Activated CD8-positive, alpha-beta memory T cell treated with anti-CD3 and anti-CD28 coated beads, Interleukin-2, amount 10 ng/mL, durations not matched to agents 7 days and 5 days (primary cell): ENCODE measurements around the gene MAP3K14. TPM values are rescaled to one million over a fixed set of nuclear protein-coding genes. Genes with fewer than 3 reads are reported as not detected.

Source experiments
- ATAC-seq: fragments of 150-1000 bp; cut with Tn5 transposase; one replicate; pipeline ENCODE4 v1.10.0; 2021; ENCODE audit warnings: moderate library complexity
- CTCF ChIA-PET: fragments of 350-600 bp; sonication (Branson Sonifier 250); formaldehyde crosslinking; loops from one replicate; lab custom pipeline; 2021; ENCODE audit warnings: antibody characterized with exemption; lab: Charles Lee
- DNase-seq: peaks from one replicate; pipeline ENCODE4 v3.0.0-alpha.2; 2020
- H3K27ac Mint-ChIP-seq: one replicate; pipeline ENCODE4 v1.8.0; 2021; ENCODE audit warnings: mild to moderate bottlenecking, mixed read lengths
- H3K27me3 Mint-ChIP-seq: one replicate; pipeline ENCODE4 v1.8.0; 2021; ENCODE audit warnings: mixed read lengths
- H3K36me3 Mint-ChIP-seq: one replicate; pipeline ENCODE4 v1.8.0; 2021; ENCODE audit warnings: mild to moderate bottlenecking, mixed read lengths
- H3K4me1 Mint-ChIP-seq: one replicate; pipeline ENCODE4 v1.8.0; 2021; ENCODE audit warnings: mixed read lengths
- H3K4me3 Mint-ChIP-seq: one replicate; pipeline ENCODE4 v1.8.0; 2021; ENCODE audit warnings: mild to moderate bottlenecking, moderate library complexity, mixed read lengths
- H3K9me3 Mint-ChIP-seq: one replicate; pipeline ENCODE4 v1.8.0; 2022; ENCODE audit warnings: low read depth, mixed read lengths
- total RNA-seq, 2 experiments: library from RNA; stranded (reverse); gene quantifications; one replicate each; pipeline ENCODE4 v1.2.3, GENCODE V29; 2021

MAP3K14 gene
- total RNA-seq, 2 experiments from 2014 or later = 39.3 to 43.0 TPM

- H3K27me3 Mint-ChIP-seq = no peaks in the 10 kb centered on the region
- H3K27ac Mint-ChIP-seq = peak overlapping the region; percentile 96
- DNase-seq = peak; percentile 92
- peaks cover 66% of the 10 kb centered on the region for H3K4me1 Mint-ChIP-seq
- peaks cover 36% of the 10 kb centered on the region for H3K36me3 Mint-ChIP-seq
- H3K4me3 Mint-ChIP-seq = peak overlapping the region; percentile 82
- no peaks in the 10 kb centered on the region for H3K9me3 Mint-ChIP-seq
- peak; percentile 77 for ATAC-seq
- CTCF ChIA-PET = interaction anchor here (0.7 to 4.9 kb wide), 19 partner anchors 8 to 136 kb away, joined by 3 to 42 read pairs (median 10); partner anchors contain the start of genes ACBD4, FMNL1, HEXIM1 and HEXIM2
Observed at GRCh38 chr17:45248132-45248957, 68.5 kb downstream of the MAP3K14 start.

- Mint-ChIP-seq H3K36me3 (peaks cover 39% of the 10 kb centered on the region), H3K4me1 (peaks cover 60% of the 10 kb centered on the region), H3K27ac (peak overlapping the region; percentile 96), H3K9me3 (no peaks in the 10 kb centered on the region), H3K27me3 (no peaks in the 10 kb centered on the region), H3K4me3 (peak overlapping the region; percentile 82)
- CTCF ChIA-PET = interaction anchor here (0.6 to 4.9 kb wide), 24 partner anchors 9 to 137 kb away, joined by 3 to 42 read pairs (median 8); partner anchors contain the start of genes ACBD4, FMNL1, HEXIM1 and HEXIM2
- DNase-seq (peak; percentile 100), ATAC-seq (peak; percentile 91)
Observed at GRCh38 chr17:45247429-45248131, 69.2 kb downstream of the MAP3K14 start.

GRCh38 chr17:45246861-45247428, 69.9 kb downstream of the MAP3K14 start:
- H3K4me1 Mint-ChIP-seq = peaks cover 55% of the 10 kb centered on the region
- DNase-seq = peak; percentile 90
- no peaks in the 10 kb centered on the region for H3K27me3 Mint-ChIP-seq
- H3K27ac Mint-ChIP-seq = peak overlapping the region; percentile 96
- CTCF ChIA-PET = interaction anchor here (0.6 to 4.9 kb wide), 18 partner anchors 9 to 138 kb away, joined by 3 to 42 read pairs (median 10); partner anchors contain the start of genes FMNL1 and HEXIM1
- no peaks in the 10 kb centered on the region for H3K9me3 Mint-ChIP-seq
- ATAC-seq = no peak
- peaks cover 42% of the 10 kb centered on the region for H3K36me3 Mint-ChIP-seq
- H3K4me3 Mint-ChIP-seq = peak overlapping the region; percentile 82

GRCh38 chr17:45246338-45246737, 70.5 kb downstream of the MAP3K14 start:
- Mint-ChIP-seq H3K4me1 (peaks cover 52% of the 10 kb centered on the region), H3K36me3 (peaks cover 42% of the 10 kb centered on the region), H3K27ac (peak overlapping the region; percentile 96), H3K9me3 (no peaks in the 10 kb centered on the region), H3K27me3 (no peaks in the 10 kb centered on the region), H3K4me3 (peak overlapping the region; percentile 82)
- DNase-seq (no peak), ATAC-seq (no peak)
- CTCF ChIA-PET = interaction anchor here (0.7 to 4.9 kb wide), 11 partner anchors 10 to 138 kb away, joined by 3 to 42 read pairs (median 16); partner anchors contain the start of genes FMNL1 and HEXIM1

GRCh38 chr17:45244725-45245656, 71.8 kb downstream of the MAP3K14 start:
- peaks cover 48% of the 10 kb centered on the region for H3K4me1 Mint-ChIP-seq
- peaks cover 46% of the 10 kb centered on the region for H3K36me3 Mint-ChIP-seq
- H3K4me3 Mint-ChIP-seq = no peak overlapping the region
- CTCF ChIA-PET = interaction anchor here (1.0 to 4.9 kb wide), 6 partner anchors 9 to 110 kb away, joined by 3 to 42 read pairs (median 12); partner anchors contain the start of genes ACBD4 and FMNL1
- DNase-seq (no peak), ATAC-seq (no peak)
- no peaks in the 10 kb centered on the region for H3K9me3 Mint-ChIP-seq
- H3K27ac Mint-ChIP-seq = peak overlapping the region; percentile 49
- no peaks in the 10 kb centered on the region for H3K27me3 Mint-ChIP-seq

- H3K27me3 Mint-ChIP-seq = no peaks in the 10 kb centered on the region
- peaks cover 51% of the 10 kb centered on the region for H3K36me3 Mint-ChIP-seq
- no peaks in the 10 kb centered on the region for H3K9me3 Mint-ChIP-seq
- ATAC-seq (no peak), DNase-seq (no peak)
- H3K4me1 Mint-ChIP-seq = peaks cover 42% of the 10 kb centered on the region
- H3K4me3 Mint-ChIP-seq = no peak overlapping the region
- CTCF ChIA-PET = interaction anchor here (1.0 to 5.3 kb wide), 4 partner anchors 13 to 109 kb away, joined by 3 to 16 read pairs (median 7); partner anchors contain the start of gene ACBD4
- H3K27ac Mint-ChIP-seq = no peak overlapping the region
Observed at GRCh38 chr17:45243750-45244149, 73.1 kb downstream of the MAP3K14 start.

GRCh38 chr17:45242029-45242414, 74.8 kb downstream of the MAP3K14 start:
- peaks cover 39% of the 10 kb centered on the region for H3K4me1 Mint-ChIP-seq
- CTCF ChIA-PET = interaction anchor here (1.9 to 16.1 kb wide), 4 partner anchors 11 to 107 kb away, joined by 5 to 386 read pairs (median 14); partner anchors contain the start of genes ACBD4 and FMNL1
- H3K27ac Mint-ChIP-seq = no peak overlapping the region
- peaks cover 68% of the 10 kb centered on the region for H3K36me3 Mint-ChIP-seq
- no peak overlapping the region for H3K4me3 Mint-ChIP-seq
- no peak for DNase-seq
- H3K9me3 Mint-ChIP-seq = no peaks in the 10 kb centered on the region
- ATAC-seq = no peak
- no peaks in the 10 kb centered on the region for H3K27me3 Mint-ChIP-seq

GRCh38 chr17:45241328-45242028, 75.3 kb downstream of the MAP3K14 start:
- peaks cover 33% of the 10 kb centered on the region for H3K4me1 Mint-ChIP-seq
- CTCF ChIA-PET = interaction anchor here (1.9 to 16.1 kb wide), 4 partner anchors 10 to 106 kb away, joined by 5 to 386 read pairs (median 14); partner anchors contain the start of genes ACBD4 and FMNL1
- H3K9me3 Mint-ChIP-seq = no peaks in the 10 kb centered on the region
- H3K27ac Mint-ChIP-seq = no peak overlapping the region
- H3K27me3 Mint-ChIP-seq = no peaks in the 10 kb centered on the region
- H3K4me3 Mint-ChIP-seq = no peak overlapping the region
- ATAC-seq (no peak), DNase-seq (no peak)
- peaks cover 67% of the 10 kb centered on the region for H3K36me3 Mint-ChIP-seq

GRCh38 chr17:45240905-45241327, 75.9 kb downstream of the MAP3K14 start:
- no peak for DNase-seq
- Mint-ChIP-seq H3K27me3 (no peaks in the 10 kb centered on the region), H3K4me1 (peaks cover 28% of the 10 kb centered on the region), H3K36me3 (peaks cover 69% of the 10 kb centered on the region), H3K9me3 (no peaks in the 10 kb centered on the region), H3K27ac (no peak overlapping the region), H3K4me3 (no peak overlapping the region)
- CTCF ChIA-PET = interaction anchor here (5.3 to 16.1 kb wide), 2 partner anchors 18 to 106 kb away, joined by 16 to 386 read pairs; partner anchors contain the start of genes ACBD4 and FMNL1
- no peak for ATAC-seq

- DNase-seq (no peak), ATAC-seq (no peak)
- peaks cover 40% of the 10 kb centered on the region for H3K4me1 Mint-ChIP-seq
- no peaks in the 10 kb centered on the region for H3K9me3 Mint-ChIP-seq
- peaks cover 68% of the 10 kb centered on the region for H3K36me3 Mint-ChIP-seq
- CTCF ChIA-PET = interaction anchor here (1.4 to 16.1 kb wide), 3 partner anchors 10 to 103 kb away, joined by 3 to 386 read pairs (median 16); partner anchors contain the start of genes ACBD4 and FMNL1
- H3K27me3 Mint-ChIP-seq = no peaks in the 10 kb centered on the region
- H3K4me3 Mint-ChIP-seq = no peak overlapping the region
- peak overlapping the region; percentile 63 for H3K27ac Mint-ChIP-seq
Observed at GRCh38 chr17:45238155-45238774, 78.6 kb downstream of the MAP3K14 start.

GRCh38 chr17:45237686-45238085, 79.1 kb downstream of the MAP3K14 start:
- Mint-ChIP-seq H3K4me1 (peaks cover 42% of the 10 kb centered on the region), H3K27ac (peak overlapping the region; percentile 63), H3K9me3 (no peaks in the 10 kb centered on the region), H3K4me3 (no peak overlapping the region), H3K36me3 (peaks cover 66% of the 10 kb centered on the region), H3K27me3 (no peaks in the 10 kb centered on the region)
- CTCF ChIA-PET = interaction anchor here (4.0 to 16.1 kb wide), 2 partner anchors 9 to 15 kb away, joined by 32 to 386 read pairs; partner anchors contain the start of gene FMNL1
- DNase-seq (no peak), ATAC-seq (no peak)
